GM23338 (cell line): ENCODE data around the gene SLC9A9. TPM values are rescaled to one million over a fixed set of nuclear protein-coding genes. Genes with fewer than 3 reads are reported as not detected.

Experiments
- ATAC-seq: fragments of 200-7000 bp; cut with Tn5 transposase; 3 replicates; pipeline ENCODE4 v1.9.1; 2020
- DNase-seq: peaks from one replicate; pipeline ENCODE4 v3.0.0-alpha.2; 2015; ENCODE audit warnings: low spot score
- H2AFZ ChIP-seq: fragments of 200-600 bp; sonication (generic); 2 replicates; pipeline ENCODE4 v1.8.0; 2016; ENCODE audit warnings: antibody characterized with exemption, mild to moderate bottlenecking, moderate library complexity
- H3F3A ChIP-seq: fragments of 200-600 bp; sonication (generic); replicated peaks from 2 replicates; pipeline ENCODE4 v1.8.0; 2017; ENCODE audit warnings: antibody characterized with exemption, mixed run types, low read depth
- H3K27ac ChIP-seq: fragments of 200-600 bp; sonication (generic); 2 replicates; pipeline ENCODE4 v1.6.1; 2016; ENCODE audit warnings: low read depth
- H3K27me3 ChIP-seq: fragments of 200-600 bp; sonication (generic); 2 replicates; pipeline ENCODE4 v1.8.0; 2016; ENCODE audit warnings: mild to moderate bottlenecking, mixed run types, moderate library complexity; ENCODE audit not compliant: insufficient read depth
- H3K36me3 ChIP-seq: fragments of 200-600 bp; sonication (generic); 2 replicates; pipeline ENCODE4 v1.8.0; 2016; ENCODE audit warnings: mild to moderate bottlenecking; ENCODE audit not compliant: insufficient read depth
- H3K4me1 ChIP-seq: fragments of 200-600 bp; sonication (generic); 2 replicates; pipeline ENCODE4 v1.8.0; 2016; ENCODE audit warnings: mild to moderate bottlenecking, moderate library complexity; ENCODE audit not compliant: insufficient read depth
- H3K4me2 ChIP-seq: fragments of 200-600 bp; sonication (generic); 2 replicates; pipeline ENCODE4 v1.7.1; 2017; ENCODE audit warnings: mixed run types
- H3K4me3 ChIP-seq: fragments of 200-600 bp; sonication (generic); 2 replicates; pipeline ENCODE4 v1.6.1; 2016; ENCODE audit warnings: mixed run types
- H3K79me2 ChIP-seq: fragments of 200-600 bp; sonication (generic); replicated peaks from 2 replicates; pipeline ENCODE4 v1.8.0; 2017; ENCODE audit warnings: mild to moderate bottlenecking; ENCODE audit not compliant: insufficient read depth
- H3K9me2 ChIP-seq: fragments of 200-600 bp; sonication (generic); 2 replicates; pipeline ENCODE4 v1.8.0; 2017; ENCODE audit not compliant: insufficient read depth
- H4K20me1 ChIP-seq: fragments of 200-600 bp; sonication (generic); replicated peaks from 2 replicates; pipeline ENCODE4 v1.8.0; 2017; ENCODE audit warnings: mild to moderate bottlenecking; ENCODE audit not compliant: insufficient read depth
- H3K27ac Mint-ChIP-seq: 2 replicates; pipeline ENCODE4 v1.8.0; 2020; ENCODE audit warnings: inconsistent platforms, mild to moderate bottlenecking, moderate library complexity, mixed read lengths
- H3K27me3 Mint-ChIP-seq: 3 replicates; pipeline ENCODE4 v1.8.0; 2022; ENCODE audit warnings: low read depth, mild to moderate bottlenecking, moderate library complexity, mixed read lengths, inconsistent platforms; ENCODE audit not compliant: insufficient read depth, poor library complexity
- H3K36me3 Mint-ChIP-seq: 3 replicates; pipeline ENCODE4 v1.8.0; 2021; ENCODE audit warnings: low read depth, mild to moderate bottlenecking, inconsistent platforms, moderate library complexity, mixed read lengths
- H3K4me1 Mint-ChIP-seq: 3 replicates; pipeline ENCODE4 v1.8.0; 2020; ENCODE audit warnings: mild to moderate bottlenecking, inconsistent platforms, mixed read lengths
- H3K4me3 Mint-ChIP-seq: 3 replicates; pipeline ENCODE4 v1.8.0; 2021; ENCODE audit warnings: moderate library complexity, mild to moderate bottlenecking, inconsistent platforms, mixed read lengths
- H3K9me3 Mint-ChIP-seq: 3 replicates; pipeline ENCODE4 v1.8.0; 2020; ENCODE audit warnings: moderate library complexity, mild to moderate bottlenecking, inconsistent platforms, mixed read lengths
- CREB1 ChIP-seq: fragments of 250-450 bp; sonication (Bioruptor Pico); IDR thresholded peaks from 2 replicates; pipeline ENCODE4 v1.5.0; 2020; ENCODE audit warnings: low read depth, mild to moderate bottlenecking, moderate library complexity
- JUNB ChIP-seq: IDR thresholded peaks from one replicate; pipeline ENCODE4 v1.6.1; 2016; ENCODE audit warnings: antibody characterized with exemption; ENCODE audit not compliant: unreplicated experiment
- NANOG ChIP-seq: IDR thresholded peaks from 2 replicates; pipeline ENCODE4 v1.6.1; 2016; ENCODE audit warnings: antibody characterized with exemption, borderline replicate concordance
- REST ChIP-seq: IDR thresholded peaks from one replicate; pipeline ENCODE4 v1.6.1; 2018; ENCODE audit warnings: antibody characterized with exemption; ENCODE audit not compliant: unreplicated experiment
- ZNF114 ChIP-seq: fragments of 250-450 bp; sonication (Bioruptor Pico); IDR thresholded peaks from 2 replicates; pipeline ENCODE4 v1.5.0; 2020; ENCODE audit warnings: mild to moderate bottlenecking, moderate library complexity
- polyA plus RNA-seq: library from polyadenylated mRNA; unstranded; fragments of >200 nt; fragmentation: Nextera tagmentation; extraction: Ambion mirVana; gene quantifications from 2 replicates; pipeline ENCODE4 v1.2.1, GENCODE V29; 2016
- total RNA-seq: library from RNA; depleted of rRNA; stranded (reverse); fragments of >200 nt; shearing (Covaris generic); gene quantifications from 2 replicates; pipeline ENCODE4 v1.2.3, GENCODE V29; 2014
- TF ChIP-seq, protein P1 (sequence below): fragments of 250-450 bp; sonication (Bioruptor Pico); IDR thresholded peaks from 2 replicates; pipeline ENCODE4 v1.5.0; 2020; ENCODE audit warnings: mild to moderate bottlenecking, moderate library complexity

The SLC9A9 gene
- total and polyA plus RNA-seq, 2 experiments from 2014 or later, result 1.3 to 1.6 TPM

GRCh38 chr3:143617050-143617449 is 231.2 kb downstream of the SLC9A9 start:
- Histone ChIP-seq H4K20me1 (no peaks in the 10 kb centered on the region), H3K4me2 (no peak overlapping the region), H2AFZ (no peak overlapping the region), H3K79me2 (no peaks in the 10 kb centered on the region), H3K36me3 (no peaks in the 10 kb centered on the region; the same call in 1 of the 2 replicates), H3K4me3 (no peak overlapping the region), H3K9me2 (0 out of 2 replicates have a peak, but pooled peaks cover 14% of the 10 kb centered on the region), H3F3A (no peaks in the 10 kb centered on the region), H3K27ac (no peak overlapping the region), H3K27me3 (no peaks in the 10 kb centered on the region), H3K4me1 (no peaks in the 10 kb centered on the region)
- Mint-ChIP-seq H3K9me3 (peaks cover 29% of the 10 kb centered on the region), H3K27ac (no peak overlapping the region), H3K27me3 (no peaks in the 10 kb centered on the region), H3K4me3 (no peak overlapping the region), H3K4me1 (no peaks in the 10 kb centered on the region), H3K36me3 (peaks cover 21% of the 10 kb centered on the region)
- DNase-seq (no peak), ATAC-seq (no peak)
- no peak for TF ChIP-seq CREB1 (CRISPR knock-in tag)
- no peak for TF ChIP-seq JUNB
- TF ChIP-seq ZNF114 (CRISPR knock-in tag), result no peak

DNA sequence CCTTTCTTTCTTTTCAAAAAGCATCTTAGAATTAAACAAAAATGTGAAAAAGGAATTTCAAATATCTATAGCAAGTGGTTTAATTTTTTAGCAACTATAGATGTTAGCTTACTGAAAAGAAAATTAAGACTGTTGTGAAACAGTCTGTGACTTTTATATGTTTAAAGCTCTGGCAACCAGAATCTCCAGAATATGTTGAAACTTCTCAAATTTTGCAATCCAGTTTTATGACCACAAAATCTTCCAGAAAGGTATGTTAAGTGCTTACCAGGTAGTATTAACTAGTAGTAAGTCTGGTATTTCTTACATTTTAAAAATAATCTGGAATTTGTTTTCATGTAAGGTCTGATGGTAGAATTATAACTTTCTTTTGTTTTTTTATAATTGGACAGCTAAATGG is 235.0 kb downstream of the SLC9A9 start:
- H3K27me3 Mint-ChIP-seq, result no peaks in the 10 kb centered on the region
- no peaks in the 10 kb centered on the region for H3K4me1 Mint-ChIP-seq
- Histone ChIP-seq H2AFZ (no peak overlapping the region), H3K36me3 (no peaks in the 10 kb centered on the region), H3K27ac (no peak overlapping the region), H3K4me2 (no peak overlapping the region), H3K27me3 (no peaks in the 10 kb centered on the region), H3K9me2 (0 out of 2 replicates have a peak, but pooled peaks cover 6% of the 10 kb centered on the region), H4K20me1 (no peaks in the 10 kb centered on the region), H3K4me3 (no peak overlapping the region), H3K79me2 (no peaks in the 10 kb centered on the region), H3F3A (no peaks in the 10 kb centered on the region), H3K4me1 (no peaks in the 10 kb centered on the region)
- no peak overlapping the region for H3K4me3 Mint-ChIP-seq
- H3K36me3 Mint-ChIP-seq, result no peaks in the 10 kb centered on the region
- no peak for DNase-seq
- no peaks in the 10 kb centered on the region for H3K9me3 Mint-ChIP-seq
- ATAC-seq, result no peak
- no peak overlapping the region for H3K27ac Mint-ChIP-seq
- no peak for TF ChIP-seq NANOG

GRCh38 chr3:143612541-143612940 is 235.7 kb downstream of the SLC9A9 start:
- Histone ChIP-seq H3K27ac (no peak overlapping the region), H3K4me2 (no peak overlapping the region), H3K36me3 (no peaks in the 10 kb centered on the region), H3K4me3 (no peak overlapping the region), H3K9me2 (0 out of 2 replicates have a peak, but pooled peaks cover 6% of the 10 kb centered on the region), H3K27me3 (no peaks in the 10 kb centered on the region), H3K79me2 (no peaks in the 10 kb centered on the region), H4K20me1 (no peaks in the 10 kb centered on the region), H3F3A (no peaks in the 10 kb centered on the region), H3K4me1 (no peaks in the 10 kb centered on the region), H2AFZ (no peak overlapping the region; the same call in 1 of the 2 replicates)
- Mint-ChIP-seq H3K27me3 (no peaks in the 10 kb centered on the region), H3K36me3 (no peaks in the 10 kb centered on the region), H3K4me1 (no peaks in the 10 kb centered on the region), H3K4me3 (no peak overlapping the region), H3K27ac (no peak overlapping the region), H3K9me3 (no peaks in the 10 kb centered on the region)
- DNase-seq, result no peak
- no peak for ATAC-seq
- TF ChIP-seq REST (no peak), JUNB (no peak), CREB1 (CRISPR knock-in tag) (no peak)
- TF ChIP-seq, protein P1, sequence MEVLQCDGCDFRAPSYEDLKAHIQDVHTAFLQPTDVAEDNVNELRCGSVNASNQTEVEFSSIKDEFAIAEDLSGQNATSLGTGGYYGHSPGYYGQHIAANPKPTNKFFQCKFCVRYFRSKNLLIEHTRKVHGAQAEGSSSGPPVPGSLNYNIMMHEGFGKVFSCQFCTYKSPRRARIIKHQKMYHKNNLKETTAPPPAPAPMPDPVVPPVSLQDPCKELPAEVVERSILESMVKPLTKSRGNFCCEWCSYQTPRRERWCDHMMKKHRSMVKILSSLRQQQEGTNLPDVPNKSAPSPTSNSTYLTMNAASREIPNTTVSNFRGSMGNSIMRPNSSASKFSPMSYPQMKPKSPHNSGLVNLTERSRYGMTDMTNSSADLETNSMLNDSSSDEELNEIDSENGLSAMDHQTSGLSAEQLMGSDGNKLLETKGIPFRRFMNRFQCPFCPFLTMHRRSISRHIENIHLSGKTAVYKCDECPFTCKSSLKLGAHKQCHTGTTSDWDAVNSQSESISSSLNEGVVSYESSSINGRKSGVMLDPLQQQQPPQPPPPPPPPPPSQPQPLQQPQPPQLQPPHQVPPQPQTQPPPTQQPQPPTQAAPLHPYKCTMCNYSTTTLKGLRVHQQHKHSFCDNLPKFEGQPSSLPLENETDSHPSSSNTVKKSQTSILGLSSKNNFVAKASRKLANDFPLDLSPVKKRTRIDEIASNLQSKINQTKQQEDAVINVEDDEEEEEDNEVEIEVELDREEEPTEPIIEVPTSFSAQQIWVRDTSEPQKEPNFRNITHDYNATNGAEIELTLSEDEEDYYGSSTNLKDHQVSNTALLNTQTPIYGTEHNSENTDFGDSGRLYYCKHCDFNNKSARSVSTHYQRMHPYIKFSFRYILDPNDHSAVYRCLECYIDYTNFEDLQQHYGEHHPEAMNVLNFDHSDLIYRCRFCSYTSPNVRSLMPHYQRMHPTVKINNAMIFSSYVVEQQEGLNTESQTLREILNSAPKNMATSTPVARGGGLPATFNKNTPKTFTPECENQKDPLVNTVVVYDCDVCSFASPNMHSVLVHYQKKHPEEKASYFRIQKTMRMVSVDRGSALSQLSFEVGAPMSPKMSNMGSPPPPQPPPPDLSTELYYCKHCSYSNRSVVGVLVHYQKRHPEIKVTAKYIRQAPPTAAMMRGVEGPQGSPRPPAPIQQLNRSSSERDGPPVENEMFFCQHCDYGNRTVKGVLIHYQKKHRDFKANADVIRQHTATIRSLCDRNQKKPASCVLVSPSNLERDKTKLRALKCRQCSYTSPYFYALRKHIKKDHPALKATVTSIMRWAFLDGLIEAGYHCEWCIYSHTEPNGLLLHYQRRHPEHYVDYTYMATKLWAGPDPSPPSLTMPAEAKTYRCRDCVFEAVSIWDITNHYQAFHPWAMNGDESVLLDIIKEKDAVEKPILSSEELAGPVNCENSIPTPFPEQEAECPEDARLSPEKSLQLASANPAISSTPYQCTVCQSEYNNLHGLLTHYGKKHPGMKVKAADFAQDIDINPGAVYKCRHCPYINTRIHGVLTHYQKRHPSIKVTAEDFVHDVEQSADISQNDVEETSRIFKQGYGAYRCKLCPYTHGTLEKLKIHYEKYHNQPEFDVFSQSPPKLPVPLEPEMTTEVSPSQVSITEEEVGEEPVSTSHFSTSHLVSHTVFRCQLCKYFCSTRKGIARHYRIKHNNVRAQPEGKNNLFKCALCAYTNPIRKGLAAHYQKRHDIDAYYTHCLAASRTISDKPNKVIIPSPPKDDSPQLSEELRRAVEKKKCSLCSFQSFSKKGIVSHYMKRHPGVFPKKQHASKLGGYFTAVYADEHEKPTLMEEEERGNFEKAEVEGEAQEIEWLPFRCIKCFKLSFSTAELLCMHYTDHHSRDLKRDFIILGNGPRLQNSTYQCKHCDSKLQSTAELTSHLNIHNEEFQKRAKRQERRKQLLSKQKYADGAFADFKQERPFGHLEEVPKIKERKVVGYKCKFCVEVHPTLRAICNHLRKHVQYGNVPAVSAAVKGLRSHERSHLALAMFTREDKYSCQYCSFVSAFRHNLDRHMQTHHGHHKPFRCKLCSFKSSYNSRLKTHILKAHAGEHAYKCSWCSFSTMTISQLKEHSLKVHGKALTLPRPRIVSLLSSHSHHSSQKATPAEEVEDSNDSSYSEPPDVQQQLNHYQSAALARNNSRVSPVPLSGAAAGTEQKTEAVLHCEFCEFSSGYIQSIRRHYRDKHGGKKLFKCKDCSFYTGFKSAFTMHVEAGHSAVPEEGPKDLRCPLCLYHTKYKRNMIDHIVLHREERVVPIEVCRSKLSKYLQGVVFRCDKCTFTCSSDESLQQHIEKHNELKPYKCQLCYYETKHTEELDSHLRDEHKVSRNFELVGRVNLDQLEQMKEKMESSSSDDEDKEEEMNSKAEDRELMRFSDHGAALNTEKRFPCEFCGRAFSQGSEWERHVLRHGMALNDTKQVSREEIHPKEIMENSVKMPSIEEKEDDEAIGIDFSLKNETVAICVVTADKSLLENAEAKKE (CRISPR knock-in tag), result no peak
